Measurements from ENCODE around the gene TMIGD2. TPM values are rescaled to one million over a fixed set of nuclear protein-coding genes. Genes with fewer than 3 reads are reported as not detected.

The TMIGD2 gene
- total and polyA plus RNA-seq, 4 donors, result 0.16 to 0.94 (median 0.48) TPM

DNA sequence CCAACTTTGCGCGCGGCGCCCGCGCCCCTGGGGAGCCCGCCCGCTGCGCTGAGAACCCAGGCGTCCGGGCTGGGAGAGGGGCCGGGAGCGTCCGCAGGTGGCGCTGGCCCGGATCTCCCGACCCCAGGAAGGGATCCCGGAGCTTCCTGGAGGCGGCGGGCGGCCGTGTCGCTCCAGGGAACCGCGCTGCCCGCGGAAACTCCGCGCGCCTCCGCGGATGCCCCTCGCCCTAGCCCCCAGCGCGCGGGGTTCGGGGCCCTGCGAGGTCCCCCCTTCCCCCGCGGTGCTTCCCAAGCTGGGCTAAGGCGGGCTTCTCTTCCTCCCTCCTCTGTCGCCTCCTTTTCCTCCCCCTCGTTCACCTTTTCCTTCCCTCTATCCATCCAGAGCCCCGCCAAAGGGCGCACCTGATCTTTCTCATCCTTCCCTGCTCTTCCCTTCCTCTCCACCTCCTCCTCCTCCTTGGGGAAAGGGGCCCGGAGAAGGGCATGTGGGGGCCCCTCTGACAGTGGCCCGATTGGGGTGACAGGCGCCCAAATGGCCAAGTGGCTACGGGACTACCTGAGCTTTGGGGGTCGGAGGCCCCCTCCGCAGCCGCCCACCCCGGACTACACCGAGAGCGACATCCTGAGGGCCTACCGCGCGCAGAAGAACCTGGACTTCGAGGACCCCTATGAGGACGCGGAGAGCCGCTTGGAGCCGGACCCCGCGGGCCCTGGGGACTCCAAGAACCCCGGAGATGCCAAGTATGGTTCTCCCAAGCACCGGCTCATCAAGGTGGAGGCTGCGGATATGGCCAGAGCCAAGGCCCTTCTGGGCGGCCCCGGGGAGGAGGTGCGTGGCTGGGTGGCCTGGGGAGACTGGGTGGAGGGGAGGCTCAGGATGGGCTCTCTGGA is 22.4 kb downstream of the TMIGD2 start:
- Histone ChIP-seq H3K36me3 (ENCODE audit: control insufficient read depth in 4 of 4, insufficient read depth in 3 of 4, low read depth in 1 of 4, low read length in 3 of 4) (no peaks in the 10 kb centered on the region), H3K9ac (ENCODE audit: low read depth in 1 of 2, low read length in 2 of 2) (no peak overlapping the region), H3K9me3 (ENCODE audit: control insufficient read depth in 4 of 4, low read length in 3 of 4) (no peaks in the 10 kb centered on the region), H3K27me3 (ENCODE audit: control insufficient read depth in 4 of 4, insufficient read depth in 4 of 4, low read length in 3 of 4) (no peaks in the 10 kb centered on the region), H3K4me1 (ENCODE audit: control insufficient read depth in 4 of 4, insufficient read depth in 4 of 4, low read length in 3 of 4) (peaks cover 6 to 20% (median 10%) of the 10 kb centered on the region in 4 donors), H3K27ac (ENCODE audit: low read depth in 1 of 2, low read length in 2 of 2) (no peak overlapping the region), H3K4me3 (ENCODE audit: low read depth in 1 of 3, low read length in 3 of 3) (peak overlapping the region in 2 of 3 donors; percentile 20 to 54)
- TF ChIP-seq, protein P1, sequence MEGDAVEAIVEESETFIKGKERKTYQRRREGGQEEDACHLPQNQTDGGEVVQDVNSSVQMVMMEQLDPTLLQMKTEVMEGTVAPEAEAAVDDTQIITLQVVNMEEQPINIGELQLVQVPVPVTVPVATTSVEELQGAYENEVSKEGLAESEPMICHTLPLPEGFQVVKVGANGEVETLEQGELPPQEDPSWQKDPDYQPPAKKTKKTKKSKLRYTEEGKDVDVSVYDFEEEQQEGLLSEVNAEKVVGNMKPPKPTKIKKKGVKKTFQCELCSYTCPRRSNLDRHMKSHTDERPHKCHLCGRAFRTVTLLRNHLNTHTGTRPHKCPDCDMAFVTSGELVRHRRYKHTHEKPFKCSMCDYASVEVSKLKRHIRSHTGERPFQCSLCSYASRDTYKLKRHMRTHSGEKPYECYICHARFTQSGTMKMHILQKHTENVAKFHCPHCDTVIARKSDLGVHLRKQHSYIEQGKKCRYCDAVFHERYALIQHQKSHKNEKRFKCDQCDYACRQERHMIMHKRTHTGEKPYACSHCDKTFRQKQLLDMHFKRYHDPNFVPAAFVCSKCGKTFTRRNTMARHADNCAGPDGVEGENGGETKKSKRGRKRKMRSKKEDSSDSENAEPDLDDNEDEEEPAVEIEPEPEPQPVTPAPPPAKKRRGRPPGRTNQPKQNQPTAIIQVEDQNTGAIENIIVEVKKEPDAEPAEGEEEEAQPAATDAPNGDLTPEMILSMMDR (IDR thresholded peaks at IDR 0.05; ENCODE audit: low read depth, low read length, missing input control), result no peak
- no peak for TF ChIP-seq FOXA2 (IDR thresholded peaks at IDR 0.05)
- TF ChIP-seq, protein P2, sequence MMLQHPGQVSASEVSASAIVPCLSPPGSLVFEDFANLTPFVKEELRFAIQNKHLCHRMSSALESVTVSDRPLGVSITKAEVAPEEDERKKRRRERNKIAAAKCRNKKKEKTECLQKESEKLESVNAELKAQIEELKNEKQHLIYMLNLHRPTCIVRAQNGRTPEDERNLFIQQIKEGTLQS (IDR thresholded peaks at IDR 0.05), result no peak
- TF ChIP-seq GABPA (IDR thresholded peaks at IDR 0.05 in 1 of 2, conservative IDR thresholded peaks at IDR 0.05 in 1 of 2), result no peak
- TF ChIP-seq, protein P3, sequence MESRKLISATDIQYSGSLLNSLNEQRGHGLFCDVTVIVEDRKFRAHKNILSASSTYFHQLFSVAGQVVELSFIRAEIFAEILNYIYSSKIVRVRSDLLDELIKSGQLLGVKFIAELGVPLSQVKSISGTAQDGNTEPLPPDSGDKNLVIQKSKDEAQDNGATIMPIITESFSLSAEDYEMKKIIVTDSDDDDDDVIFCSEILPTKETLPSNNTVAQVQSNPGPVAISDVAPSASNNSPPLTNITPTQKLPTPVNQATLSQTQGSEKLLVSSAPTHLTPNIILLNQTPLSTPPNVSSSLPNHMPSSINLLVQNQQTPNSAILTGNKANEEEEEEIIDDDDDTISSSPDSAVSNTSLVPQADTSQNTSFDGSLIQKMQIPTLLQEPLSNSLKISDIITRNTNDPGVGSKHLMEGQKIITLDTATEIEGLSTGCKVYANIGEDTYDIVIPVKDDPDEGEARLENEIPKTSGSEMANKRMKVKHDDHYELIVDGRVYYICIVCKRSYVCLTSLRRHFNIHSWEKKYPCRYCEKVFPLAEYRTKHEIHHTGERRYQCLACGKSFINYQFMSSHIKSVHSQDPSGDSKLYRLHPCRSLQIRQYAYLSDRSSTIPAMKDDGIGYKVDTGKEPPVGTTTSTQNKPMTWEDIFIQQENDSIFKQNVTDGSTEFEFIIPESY (IDR thresholded peaks at IDR 0.05), result no peak
- no peak for TF ChIP-seq RXRA (IDR thresholded peaks at IDR 0.05)
- TF ChIP-seq NR2F2 (IDR thresholded peaks at IDR 0.05), result no peak
- no peak for TF ChIP-seq JUND (IDR thresholded peaks at IDR 0.05)
- no peak for TF ChIP-seq TAF1 (conservative IDR thresholded peaks at IDR 0.05)
- TF ChIP-seq HNF4A (conservative IDR thresholded peaks at IDR 0.05), result no peak
- no peak for TF ChIP-seq HNF4G (IDR thresholded peaks at IDR 0.05)
- no peak for TF ChIP-seq RAD21 (IDR thresholded peaks at IDR 0.05)
- no peak for TF ChIP-seq SP1 (IDR thresholded peaks at IDR 0.05)
- TF ChIP-seq, protein P4, sequence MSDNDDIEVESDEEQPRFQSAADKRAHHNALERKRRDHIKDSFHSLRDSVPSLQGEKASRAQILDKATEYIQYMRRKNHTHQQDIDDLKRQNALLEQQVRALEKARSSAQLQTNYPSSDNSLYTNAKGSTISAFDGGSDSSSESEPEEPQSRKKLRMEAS (IDR thresholded peaks at IDR 0.05), result no peak
- no peak for TF ChIP-seq EGR1 (IDR thresholded peaks at IDR 0.05; ENCODE audit: low read depth in 2 of 2)
- TF ChIP-seq, protein P5, sequence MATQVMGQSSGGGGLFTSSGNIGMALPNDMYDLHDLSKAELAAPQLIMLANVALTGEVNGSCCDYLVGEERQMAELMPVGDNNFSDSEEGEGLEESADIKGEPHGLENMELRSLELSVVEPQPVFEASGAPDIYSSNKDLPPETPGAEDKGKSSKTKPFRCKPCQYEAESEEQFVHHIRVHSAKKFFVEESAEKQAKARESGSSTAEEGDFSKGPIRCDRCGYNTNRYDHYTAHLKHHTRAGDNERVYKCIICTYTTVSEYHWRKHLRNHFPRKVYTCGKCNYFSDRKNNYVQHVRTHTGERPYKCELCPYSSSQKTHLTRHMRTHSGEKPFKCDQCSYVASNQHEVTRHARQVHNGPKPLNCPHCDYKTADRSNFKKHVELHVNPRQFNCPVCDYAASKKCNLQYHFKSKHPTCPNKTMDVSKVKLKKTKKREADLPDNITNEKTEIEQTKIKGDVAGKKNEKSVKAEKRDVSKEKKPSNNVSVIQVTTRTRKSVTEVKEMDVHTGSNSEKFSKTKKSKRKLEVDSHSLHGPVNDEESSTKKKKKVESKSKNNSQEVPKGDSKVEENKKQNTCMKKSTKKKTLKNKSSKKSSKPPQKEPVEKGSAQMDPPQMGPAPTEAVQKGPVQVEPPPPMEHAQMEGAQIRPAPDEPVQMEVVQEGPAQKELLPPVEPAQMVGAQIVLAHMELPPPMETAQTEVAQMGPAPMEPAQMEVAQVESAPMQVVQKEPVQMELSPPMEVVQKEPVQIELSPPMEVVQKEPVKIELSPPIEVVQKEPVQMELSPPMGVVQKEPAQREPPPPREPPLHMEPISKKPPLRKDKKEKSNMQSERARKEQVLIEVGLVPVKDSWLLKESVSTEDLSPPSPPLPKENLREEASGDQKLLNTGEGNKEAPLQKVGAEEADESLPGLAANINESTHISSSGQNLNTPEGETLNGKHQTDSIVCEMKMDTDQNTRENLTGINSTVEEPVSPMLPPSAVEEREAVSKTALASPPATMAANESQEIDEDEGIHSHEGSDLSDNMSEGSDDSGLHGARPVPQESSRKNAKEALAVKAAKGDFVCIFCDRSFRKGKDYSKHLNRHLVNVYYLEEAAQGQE (IDR thresholded peaks at IDR 0.05), result no peak
- 8% methylated on average over 71 of the region's 71 CpGs for WGBS
- no peak for DNase-seq (ENCODE audit: low spot score)
